GM12801 (cell line): ENCODE results near the gene CBLL2.

Experiments
- CTCF ChIP-seq: IDR thresholded peaks from one replicate; pipeline ENCODE4 v1.5.1; 2011; ENCODE audit warnings: control low read depth; ENCODE audit not compliant: insufficient read length; ENCODE audit errors: extremely low read depth

CBLL2 gene

DNA sequence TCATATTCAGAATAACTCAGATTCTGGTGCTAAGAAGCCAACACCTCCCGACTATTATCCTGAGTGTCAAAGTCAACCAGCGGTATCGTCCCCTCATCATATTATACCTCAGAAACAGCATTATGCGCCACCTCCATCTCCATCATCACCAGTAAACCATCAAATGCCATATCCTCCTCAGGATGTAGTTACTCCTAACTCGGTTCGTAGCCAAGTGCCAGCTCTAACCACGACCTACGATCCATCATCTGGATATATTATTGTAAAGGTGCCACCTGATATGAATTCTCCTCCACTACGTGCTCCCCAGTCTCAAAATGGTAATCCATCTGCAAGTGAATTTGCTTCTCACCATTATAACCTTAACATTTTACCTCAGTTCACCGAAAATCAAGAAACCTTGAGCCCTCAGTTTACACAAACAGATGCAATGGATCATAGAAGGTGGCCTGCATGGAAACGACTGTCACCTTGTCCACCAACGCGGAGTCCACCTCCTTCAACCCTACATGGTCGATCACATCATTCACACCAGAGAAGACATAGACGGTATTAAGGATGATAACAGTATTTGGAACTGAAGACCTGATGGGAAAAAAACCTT, 1.1 kb downstream of the CBLL2 start:
- TF ChIP-seq CTCF, result no peak

- no peak for TF ChIP-seq CTCF
Measured at GRCh38 chrX:22276781-22277180, 4.1 kb downstream of the CBLL2 start.

- TF ChIP-seq CTCF, result no peak
Measured at GRCh38 chrX:22278375-22278774, 5.7 kb downstream of the CBLL2 start.

DNA sequence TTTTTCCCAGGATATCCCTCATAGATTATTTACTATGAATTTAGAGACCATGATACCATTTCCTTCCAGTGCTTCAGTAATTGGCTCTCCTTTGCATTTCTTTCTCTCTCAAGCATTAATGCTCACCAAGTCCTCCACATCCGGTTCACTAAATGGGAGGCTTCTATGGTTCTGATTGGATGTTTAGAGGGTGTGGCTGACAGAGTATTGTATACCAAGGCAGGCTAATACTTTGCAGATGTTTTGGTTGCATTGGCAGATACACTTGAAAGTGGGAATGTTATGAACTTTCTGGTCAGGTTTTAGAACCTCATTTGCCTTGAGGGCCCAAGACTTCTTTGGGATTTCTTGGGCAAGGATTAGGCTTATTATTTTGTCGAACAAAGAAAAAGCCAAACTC, 24.2 kb downstream of the CBLL2 start:
- TF ChIP-seq CTCF, result no peak

- no peak for TF ChIP-seq CTCF
Measured at GRCh38 chrX:22300130-22300529, 27.4 kb downstream of the CBLL2 start.

DNA sequence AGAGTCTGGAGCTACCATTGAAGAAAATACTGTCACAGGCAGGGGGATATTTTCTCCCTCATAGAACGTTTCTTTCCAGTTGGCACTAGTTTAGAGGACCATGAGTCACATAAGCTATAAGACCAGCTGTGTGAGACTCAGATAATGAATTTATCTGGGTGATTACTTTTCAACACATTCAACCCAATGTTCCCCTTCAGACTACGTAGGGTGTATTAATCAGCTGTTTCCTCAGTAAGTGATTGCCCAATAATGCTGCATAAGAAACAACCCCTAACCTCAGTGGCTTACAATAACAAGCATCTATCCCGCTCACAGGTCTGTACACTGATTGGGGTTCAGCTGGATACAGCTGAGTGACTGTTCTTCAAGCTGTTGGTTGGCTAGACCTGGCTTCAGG, 38.1 kb downstream of the CBLL2 start:
- no peak for TF ChIP-seq CTCF

- TF ChIP-seq CTCF, result no peak
Measured at GRCh38 chrX:22313766-22314165, 41.1 kb downstream of the CBLL2 start.
